ENCODE results near the gene TOPBP1.
"Not testable (repeated sequence)": the region's sequence is repeated elsewhere in the genome, so short reads cannot be mapped to it uniquely, and the experiment has no call there.

TOPBP1 gene

DNA sequence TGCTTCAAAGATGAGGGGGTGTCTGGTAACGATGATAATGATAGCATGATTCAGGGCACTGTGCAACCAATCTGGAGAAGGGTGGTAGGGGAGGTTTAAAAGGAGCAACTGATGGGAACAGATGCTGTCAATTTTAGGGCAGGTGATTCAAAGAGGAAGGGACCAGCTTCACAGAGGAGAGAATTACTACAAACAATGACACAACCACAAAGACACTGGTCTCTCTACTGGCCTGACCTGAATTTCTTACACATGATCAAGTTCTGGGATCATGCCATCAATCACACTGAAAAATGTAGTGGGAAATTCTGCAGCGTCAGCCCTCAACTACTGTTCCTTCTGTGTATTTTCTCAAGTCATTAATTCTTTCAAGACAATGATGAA lies 90.8 kb downstream of the TOPBP1 start:
- DNase-seq (ENCODE audit: low read depth in 3 of 3) = no peak

DNA sequence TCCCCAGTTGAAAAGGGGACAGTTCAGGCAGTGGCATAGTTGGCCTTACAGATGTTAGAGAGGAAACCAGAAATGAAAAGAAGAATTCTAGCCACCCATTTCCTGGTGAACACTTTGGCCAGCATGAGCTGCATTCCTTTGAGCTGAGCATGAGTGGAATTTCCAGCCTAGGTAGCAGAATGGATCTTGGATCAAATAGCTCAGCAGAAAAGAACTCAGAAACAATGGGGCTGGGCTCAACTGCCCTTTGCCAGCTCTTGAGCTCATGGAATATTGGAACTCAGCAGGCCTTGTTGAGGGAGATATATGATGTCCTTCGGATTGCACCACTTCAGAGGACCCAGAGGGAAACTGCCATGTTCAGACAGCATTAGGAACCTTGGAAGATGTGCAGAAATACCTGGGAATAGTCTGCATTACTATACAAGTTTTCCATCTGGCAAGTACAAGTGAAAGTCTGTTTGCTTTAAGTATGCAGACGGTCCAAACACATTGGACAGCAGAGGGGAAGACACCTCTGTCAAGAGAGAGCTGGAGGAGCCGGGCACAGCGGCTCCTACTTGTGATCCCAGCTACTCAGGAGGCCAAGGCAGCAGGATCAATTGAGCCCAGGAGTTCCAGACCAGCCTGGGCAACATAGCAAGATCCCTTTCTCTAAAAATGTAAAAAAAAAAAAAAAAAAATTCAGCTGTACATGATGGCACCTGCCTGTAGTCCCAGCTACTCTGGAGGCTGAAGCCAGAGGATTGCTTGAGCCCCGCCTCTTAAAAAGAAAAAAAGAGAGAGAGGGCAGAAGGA lies 91.4 kb downstream of the TOPBP1 start:
- no peak for DNase-seq (ENCODE audit: low read depth in 3 of 3)

DNA sequence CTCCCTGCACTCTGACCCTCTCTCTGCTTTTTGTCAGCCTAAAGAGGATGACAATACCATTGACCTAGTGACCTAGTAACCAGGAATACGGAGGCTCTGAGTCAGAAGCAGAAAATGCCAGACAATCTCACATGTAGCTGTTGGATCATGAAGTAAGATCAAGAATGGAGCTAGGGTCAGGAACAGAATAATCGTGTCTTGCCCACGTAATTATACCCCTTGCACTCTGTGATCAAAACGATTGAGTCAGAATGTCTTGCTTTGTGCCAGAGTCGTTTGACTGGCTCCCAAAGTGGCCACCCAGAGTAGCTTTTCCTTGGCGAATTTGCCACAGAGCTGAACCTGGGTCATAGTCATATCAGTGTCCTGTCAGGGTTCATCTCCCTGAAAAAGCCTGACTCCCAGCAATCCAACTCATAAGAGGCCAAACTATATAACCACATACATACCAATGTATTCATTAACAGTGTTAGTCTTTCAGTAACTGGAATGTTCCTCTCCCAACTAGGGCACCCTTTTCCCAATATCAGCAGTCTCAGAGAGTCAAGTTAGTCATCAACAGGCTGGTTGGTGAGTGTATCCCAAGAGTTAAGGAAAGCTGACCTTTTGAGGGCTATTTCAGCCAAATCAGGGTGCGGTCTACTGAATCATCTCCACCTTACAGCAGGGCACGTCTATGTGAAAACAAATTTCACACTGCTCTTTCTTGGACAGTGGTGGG lies 93.3 kb downstream of the TOPBP1 start:
- no peak for DNase-seq (ENCODE audit: low read depth in 3 of 3)

DNA sequence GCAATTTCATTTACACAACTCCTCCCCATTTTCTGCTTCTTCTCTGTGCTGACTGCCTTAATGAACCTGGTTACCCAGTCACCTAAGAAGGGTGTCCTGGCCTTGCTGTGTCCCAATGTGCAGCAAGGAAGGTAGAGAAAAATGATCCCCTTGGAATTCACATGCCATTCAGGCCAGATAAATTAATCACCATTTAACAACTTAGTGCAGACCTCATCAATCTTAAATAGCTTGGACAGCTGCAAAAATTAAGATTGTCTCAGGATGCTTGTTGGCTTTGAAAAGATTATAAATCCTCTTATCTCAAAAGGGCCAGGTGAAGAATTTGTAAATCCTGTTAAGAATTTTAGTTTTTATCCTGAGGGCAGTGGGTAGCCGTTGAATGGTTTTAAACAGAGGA lies 97.9 kb downstream of the TOPBP1 start:
- DNase-seq (ENCODE audit: low read depth in 3 of 3) = no peak

DNA sequence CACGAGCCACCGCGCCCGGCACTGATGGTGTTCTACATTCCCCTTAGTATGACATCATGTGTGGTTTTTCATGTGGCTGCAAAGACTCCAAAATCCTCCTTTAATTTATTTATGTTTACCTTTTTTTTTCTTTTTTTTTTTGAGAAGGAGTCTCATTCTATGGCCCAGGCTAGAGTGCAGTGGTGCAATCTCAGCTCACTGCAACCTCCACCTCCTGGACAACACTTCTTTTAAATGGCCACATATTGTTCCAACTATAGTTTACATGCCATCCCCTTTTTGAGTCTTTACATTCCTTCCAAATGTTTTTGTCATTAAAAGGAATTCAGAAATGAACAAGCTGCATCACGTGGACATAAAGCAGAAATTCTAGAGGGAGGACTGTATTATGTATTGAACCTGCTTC lies 98.6 kb downstream of the TOPBP1 start:
- no peak for DNase-seq (ENCODE audit: low read depth in 3 of 3)

DNA sequence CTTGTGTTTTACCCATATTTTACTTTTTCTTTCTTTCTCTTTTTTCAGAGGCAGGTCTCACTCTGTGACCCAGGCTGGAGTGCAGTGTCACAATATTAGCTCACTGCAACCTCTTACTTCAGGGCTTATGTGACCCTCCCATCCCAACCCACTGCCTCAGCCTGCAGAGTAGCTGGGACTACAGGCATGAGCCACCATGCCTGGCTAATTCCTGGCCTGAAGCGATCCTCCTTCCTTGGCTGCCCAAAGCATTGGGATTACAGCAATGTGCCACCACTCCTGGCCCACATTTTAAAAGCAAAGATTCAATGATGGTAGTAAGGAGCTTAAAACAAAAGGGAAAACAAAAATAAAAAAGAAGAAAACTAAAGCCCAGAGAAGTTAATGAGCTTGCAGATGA lies 99.4 kb downstream of the TOPBP1 start:
- DNase-seq (ENCODE audit: low read depth in 3 of 3) = no peak

DNA sequence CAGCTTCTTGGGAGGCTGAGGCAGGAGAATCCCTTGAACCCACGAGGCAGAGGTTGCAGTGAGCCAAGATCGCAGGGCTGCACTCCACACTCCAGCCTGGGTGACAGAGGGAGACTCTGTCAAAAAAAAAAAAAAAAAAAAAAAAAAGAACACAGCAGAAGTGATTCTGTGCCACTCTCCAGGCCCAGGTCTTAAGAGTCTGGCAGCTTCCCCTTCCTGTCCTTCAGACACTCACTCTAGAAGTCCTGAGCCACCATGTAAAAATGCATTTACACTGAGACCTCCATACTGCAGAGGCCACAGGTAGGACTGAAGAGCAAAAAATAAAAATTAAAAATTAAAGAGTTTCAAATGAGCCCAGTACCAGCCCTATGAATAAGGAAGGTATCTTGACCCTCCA lies 100.1 kb downstream of the TOPBP1 start:
- DNase-seq (ENCODE audit: low read depth in 3 of 3) = no peak

DNA sequence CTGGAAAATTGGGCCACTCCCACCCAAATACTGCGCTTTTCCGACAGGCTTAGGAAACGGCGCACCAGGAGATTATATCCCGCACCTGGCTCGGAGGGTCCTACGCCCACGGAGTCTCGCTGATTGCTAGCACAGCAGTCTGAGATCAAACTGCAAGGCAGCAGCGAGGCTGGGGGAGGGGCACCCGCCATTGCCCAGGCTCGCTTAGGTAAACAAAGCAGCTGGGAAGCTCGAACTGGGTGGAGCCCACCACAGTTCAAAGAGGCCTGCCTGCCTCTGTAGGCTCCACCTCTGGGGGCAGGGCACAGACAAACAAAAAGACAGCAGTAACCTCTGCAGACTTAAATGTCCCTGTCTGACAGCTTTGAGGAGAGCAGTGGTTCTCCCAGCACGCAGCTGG lies 110.2 kb downstream of the TOPBP1 start:
- DNase-seq (ENCODE audit: low read depth in 3 of 3) = not testable (repeated sequence)
